Measurements from ENCODE around the gene F3. TPM values are rescaled to one million over a fixed set of nuclear protein-coding genes. Genes with fewer than 3 reads are reported as not detected.
"Not testable (repeated sequence)": the region's sequence is repeated elsewhere in the genome, so short reads cannot be mapped to it uniquely, and the experiment has no call there.

Gene F3
- 15.3 TPM for total RNA-seq

DNA sequence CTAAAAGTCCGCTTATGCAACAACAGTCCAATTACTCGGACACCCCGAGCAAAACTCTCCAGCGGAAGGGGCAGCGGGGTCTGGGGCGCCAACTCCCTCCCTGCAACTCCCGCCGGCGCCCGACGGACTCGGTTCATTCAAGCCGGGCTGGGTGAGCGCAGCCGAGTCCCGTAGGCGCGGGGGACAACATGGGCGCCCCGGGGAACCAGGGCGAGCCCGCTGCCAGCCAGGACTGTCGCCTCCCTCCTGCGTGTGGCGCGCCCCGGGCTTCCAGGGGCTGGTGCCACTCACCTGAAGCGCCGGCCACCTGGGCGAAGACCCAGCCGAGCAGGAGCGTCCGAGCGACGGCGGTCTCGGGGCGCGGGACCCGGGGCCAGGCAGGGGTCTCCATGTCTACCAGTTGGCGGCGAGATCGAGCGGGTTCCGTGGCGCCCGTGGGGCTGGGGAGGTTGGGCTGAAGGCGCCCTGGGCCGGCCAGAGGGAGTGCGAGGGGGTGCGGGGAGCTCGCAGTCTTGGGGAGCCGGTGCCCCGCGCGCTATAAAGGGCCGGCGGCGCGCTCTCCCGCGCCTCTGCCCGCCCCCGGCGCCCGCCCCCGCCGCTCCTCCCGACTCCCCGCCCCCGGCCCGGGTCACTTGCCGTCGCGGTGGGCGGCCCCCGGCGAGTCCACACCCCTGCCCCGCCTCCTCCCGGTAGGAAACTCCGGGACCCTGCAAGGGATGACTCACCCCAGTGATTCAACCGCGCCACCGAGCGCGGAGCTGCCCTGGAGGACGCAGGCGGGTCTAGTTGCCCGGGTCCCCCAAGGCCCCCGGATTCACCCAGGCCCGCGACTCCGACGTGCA lies at the start of gene F3:
Gene F3 (minus strand): TSS at position 514 of the 842 bp plus-strand sequence. CDS start 123 bp downstream, at position 391.
- peak; percentile 92 for DNase-seq

GRCh38 chr1:94590203-94591137 lies 48.9 kb upstream of the F3 start:
- DNase-seq, result no peak

- no peak for DNase-seq
Measured at GRCh38 chr1:94589728-94590127, 48.2 kb upstream of the F3 start.

GRCh38 chr1:94582565-94582964 lies 41.0 kb upstream of the F3 start:
- no peak for DNase-seq

DNA sequence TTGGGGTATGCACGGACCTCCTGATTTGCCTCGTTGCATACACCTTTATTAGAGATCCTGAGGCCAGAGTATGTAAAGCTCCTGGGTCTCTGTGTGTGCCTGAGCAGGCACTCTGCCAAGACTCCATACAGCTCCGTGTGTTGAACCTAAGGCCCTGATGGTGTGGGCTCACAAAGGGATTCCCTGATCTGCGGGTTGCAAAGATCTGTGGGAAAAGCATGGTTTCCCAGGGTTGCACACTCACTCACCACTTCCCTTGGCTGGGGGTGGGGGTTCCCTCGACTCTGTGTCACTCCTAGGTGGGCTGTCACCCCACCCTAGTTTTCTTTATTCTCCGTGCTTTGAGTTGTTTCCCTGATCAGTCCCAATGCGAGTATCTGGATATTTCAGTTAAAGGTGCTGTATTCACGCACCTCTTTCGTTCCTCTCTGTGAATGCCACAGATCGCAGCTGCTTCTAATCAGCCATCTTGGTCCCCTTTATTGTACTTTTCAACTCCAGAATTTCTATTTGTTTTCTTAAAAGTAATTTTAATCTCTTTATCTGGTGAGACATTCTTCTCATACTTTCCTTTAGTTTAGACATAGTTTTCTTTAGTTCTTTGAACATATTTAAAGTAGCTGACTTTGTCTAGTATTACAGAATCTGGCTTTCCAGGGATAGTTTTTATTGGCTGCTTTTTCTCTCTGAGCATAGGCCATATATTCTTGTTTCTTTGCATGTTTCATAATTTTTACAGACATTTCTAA lies 39.0 kb upstream of the F3 start:
- no peak for DNase-seq

GRCh38 chr1:94579876-94580294 lies 38.3 kb upstream of the F3 start:
- peak; percentile 6 for DNase-seq

- DNase-seq, result no peak
Measured at GRCh38 chr1:94578856-94579255, 37.3 kb upstream of the F3 start.

DNA sequence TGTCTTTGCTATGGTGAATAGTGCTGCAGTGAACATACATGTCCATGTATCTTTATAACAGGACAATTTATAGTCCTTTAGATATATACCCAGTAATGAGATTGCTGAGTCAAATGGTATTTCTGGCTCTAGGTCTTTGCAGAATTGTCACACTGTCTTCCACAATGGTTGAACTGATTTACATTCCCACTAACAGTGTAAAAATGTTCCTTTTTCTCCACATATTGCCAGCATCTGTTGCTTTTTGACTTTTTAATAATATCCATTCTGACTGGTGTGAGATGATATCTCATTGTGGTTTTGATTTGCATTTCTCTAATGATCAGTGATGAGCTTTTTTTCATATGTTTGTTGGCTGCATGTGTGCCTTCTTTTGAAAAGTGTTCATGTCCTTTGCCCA lies 32.4 kb upstream of the F3 start:
- DNase-seq, result not testable (repeated sequence)

GRCh38 chr1:94572780-94573179 lies 31.2 kb upstream of the F3 start:
- no peak for DNase-seq

- not testable (repeated sequence) for DNase-seq
Measured at GRCh38 chr1:94570965-94571364, 29.4 kb upstream of the F3 start.

GRCh38 chr1:94568806-94569205 lies 27.2 kb upstream of the F3 start:
- not testable (repeated sequence) for DNase-seq

- DNase-seq, result not testable (repeated sequence)
Measured at GRCh38 chr1:94567975-94568607, 26.5 kb upstream of the F3 start.

- not testable (repeated sequence) for DNase-seq
Measured at GRCh38 chr1:94566436-94566835, 24.9 kb upstream of the F3 start.

GRCh38 chr1:94565901-94566300 lies 24.3 kb upstream of the F3 start:
- DNase-seq, result no peak

GRCh38 chr1:94562519-94563260 lies 21.1 kb upstream of the F3 start:
- DNase-seq, result no peak

- DNase-seq, result no peak
Measured at GRCh38 chr1:94560333-94560732, 18.8 kb upstream of the F3 start.

- DNase-seq, result no peak
Measured at GRCh38 chr1:94559921-94560320, 18.4 kb upstream of the F3 start.

DNA sequence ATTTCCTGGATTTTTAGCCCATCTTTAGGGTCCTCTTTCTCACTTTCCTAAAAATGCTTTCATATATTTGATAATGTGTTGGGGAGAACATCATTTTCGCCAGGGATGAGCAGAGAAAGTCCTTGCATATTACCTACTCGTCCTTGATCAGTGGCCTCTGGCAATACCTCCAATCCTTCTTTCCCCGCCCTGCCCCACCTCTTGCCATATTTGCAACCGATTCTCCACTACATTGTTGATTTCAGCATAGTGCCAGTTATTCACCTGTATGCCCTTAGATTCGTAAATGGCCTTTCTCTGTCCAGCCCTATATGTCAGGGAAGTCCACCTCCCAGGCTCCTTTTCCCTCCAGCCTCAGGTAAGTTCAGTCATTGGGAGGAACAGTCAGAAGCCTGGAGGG lies 13.5 kb upstream of the F3 start:
- no peak for DNase-seq

- no peak for DNase-seq
Measured at GRCh38 chr1:94554580-94554979, 13.0 kb upstream of the F3 start.

- DNase-seq, result no peak
Measured at GRCh38 chr1:94553931-94554330, 12.4 kb upstream of the F3 start.

DNA sequence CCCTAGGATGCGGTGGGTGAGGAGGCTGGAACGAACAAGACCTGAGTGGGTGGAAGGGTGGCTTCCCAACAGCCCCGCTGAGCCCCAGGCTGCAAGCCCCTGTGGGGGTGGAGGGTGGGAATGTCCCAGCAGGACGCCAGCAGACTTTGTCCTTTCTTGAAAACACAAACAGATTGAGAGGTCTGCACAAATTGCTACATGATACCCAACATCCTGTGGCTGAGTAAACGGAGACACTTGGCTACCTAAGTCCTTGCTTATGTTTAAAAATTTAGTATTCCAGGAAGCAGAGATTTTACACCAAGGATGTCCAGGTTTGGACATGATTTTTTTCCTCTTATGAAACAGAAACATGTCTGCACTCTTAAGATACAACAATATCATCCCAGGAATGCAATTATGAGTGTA lies 11.8 kb upstream of the F3 start:
- DNase-seq, result no peak
